ENCODE data around the gene SLC29A4. TPM values are rescaled to one million over a fixed set of nuclear protein-coding genes. Genes with fewer than 3 reads are reported as not detected.
"Not testable (repeated sequence)": the region's sequence is repeated elsewhere in the genome, so short reads cannot be mapped to it uniquely, and the experiment has no call there.

SLC29A4 gene
- total and polyA plus RNA-seq, 2 of the 4 experiments (the other 2 are of a cell fraction) = 2.3 to 7.6 TPM

GRCh38 chr7:5266191-5267028 lies 16.3 kb upstream of the SLC29A4 start:
- dilution Hi-C loops (cut with HindIII; ENCODE audit: low sequenced_read_pairs, unreplicated experiment) = no loop called here
- no peaks in the 10 kb centered on the region for H3K9me3 ChIP-seq (ENCODE audit: control insufficient read depth, insufficient read depth, low read length)
- no peak overlapping the region for H3K14ac ChIP-seq (replicated peaks; ENCODE audit: low read depth, low read length)
- no peak overlapping the region for H3K27ac ChIP-seq (ENCODE audit: insufficient read depth, low read length)
- CTCF ChIA-PET = no interaction called here
- H2BK20ac ChIP-seq (ENCODE audit: low read depth, low read length) = no peak overlapping the region
- no peak overlapping the region for H2BK120ac ChIP-seq (ENCODE audit: low read depth, low read length)
- POLR2A ChIA-PET (ENCODE audit: unreplicated experiment) = no interaction called here
- intact Hi-C loops (cut with micrococcal nuclease) = no loop called here
- H3K9me1 ChIP-seq (ENCODE audit: insufficient read depth, low read length) = no peaks in the 10 kb centered on the region
- TF ChIP-seq RAD21 (IDR thresholded peaks at IDR 0.05; ENCODE audit: low read length) = no peak
- no peak for TF ChIP-seq RFX5 (IDR thresholded peaks at IDR 0.05; ENCODE audit: low read depth, low read length)
- no peak for TF ChIP-seq SMC3 (IDR thresholded peaks at IDR 0.05; ENCODE audit: low read depth, low read length)
- no peak for TF ChIP-seq MAFK (IDR thresholded peaks at IDR 0.05; ENCODE audit: low read depth, low read length)
- no peak overlapping the region for H3K23ac ChIP-seq (ENCODE audit: low read depth, low read length)
- no peaks in the 10 kb centered on the region for H3K36me3 ChIP-seq (ENCODE audit: control insufficient read depth, insufficient read depth, low read length)
- no peak for DNase-seq
- no peak overlapping the region for H4K8ac ChIP-seq (ENCODE audit: low read depth in 2 of 2, low read length in 2 of 2)
- H4K5ac ChIP-seq (ENCODE audit: low read depth, low read length) = no peak overlapping the region
- H2AK5ac ChIP-seq (ENCODE audit: low read depth, low read length) = no peak overlapping the region
- no peak overlapping the region for H4K91ac ChIP-seq (ENCODE audit: insufficient read depth, low read depth, low read length)
- ATAC-seq (ENCODE audit: low read depth) = no peak
- 46% methylated on average over 7 of the region's 20 CpGs; no CpG with 5 or more reads in 1 of the 2 experiments for WGBS, 2 experiments (ENCODE audit: extremely low coverage in 2 of 2, insufficient read length in 1 of 2)
- H3K27me3 ChIP-seq (ENCODE audit: control insufficient read depth, insufficient read depth, low read length) = peaks cover 21% of the 10 kb centered on the region
- no peak overlapping the region for H2BK15ac ChIP-seq (ENCODE audit: low read depth, low read length)
- H3K79me1 ChIP-seq (ENCODE audit: low read depth in 1 of 2, low read length in 2 of 2) = no peaks in the 10 kb centered on the region
- no peak overlapping the region for H3K4me3 ChIP-seq (ENCODE audit: insufficient read depth, low read depth, low read length)
- no peak overlapping the region for H3K18ac ChIP-seq (ENCODE audit: low read depth, low read length)
- no peak overlapping the region for H2BK5ac ChIP-seq (ENCODE audit: low read depth, low read length, poor library complexity, severe bottlenecking)
- in situ Hi-C loops (cut with MboI; ENCODE audit: low sequenced_read_pairs) = no loop called here
- H3K4me2 ChIP-seq (ENCODE audit: low read depth, low read length) = no peak overlapping the region
- H2AFZ ChIP-seq (replicated peaks; ENCODE audit: low read length, poor library complexity) = peak overlapping the region; percentile 67
- H3K4ac ChIP-seq (ENCODE audit: low read depth, low read length) = no peak overlapping the region
- no peaks in the 10 kb centered on the region for H3K4me1 ChIP-seq (ENCODE audit: control insufficient read depth, insufficient read depth, low read length)
- BruUV-seq (replicated peaks) = no TSS peak
- H2AK9ac ChIP-seq (replicated peaks; ENCODE audit: low read depth, low read length, poor library complexity) = no peak overlapping the region
- H4K20me1 ChIP-seq (ENCODE audit: insufficient read depth, low read length) = no peaks in the 10 kb centered on the region
- no peak overlapping the region for H3K56ac ChIP-seq (ENCODE audit: extremely low read depth, insufficient read depth, low read length)
- no peak overlapping the region for H3K9ac ChIP-seq (ENCODE audit: low read depth, low read length)

- H3K23ac ChIP-seq (ENCODE audit: low read depth, low read length); H3K18ac ChIP-seq (ENCODE audit: low read depth, low read length); H2BK5ac ChIP-seq (ENCODE audit: low read depth, low read length, poor library complexity, severe bottlenecking); H3K36me3 ChIP-seq (ENCODE audit: control insufficient read depth, insufficient read depth, low read length); H2AK9ac ChIP-seq (replicated peaks; ENCODE audit: low read depth, low read length, poor library complexity); H3K4ac ChIP-seq (ENCODE audit: low read depth, low read length); H3K79me1 ChIP-seq (ENCODE audit: low read depth in 1 of 2, low read length in 2 of 2); H2AK5ac ChIP-seq (ENCODE audit: low read depth, low read length); H4K8ac ChIP-seq (ENCODE audit: low read depth in 2 of 2, low read length in 2 of 2); H3K9ac ChIP-seq (ENCODE audit: low read depth, low read length); H3K56ac ChIP-seq (ENCODE audit: extremely low read depth, insufficient read depth, low read length); intact Hi-C loops (cut with micrococcal nuclease); in situ Hi-C loops (cut with MboI; ENCODE audit: low sequenced_read_pairs); H4K5ac ChIP-seq (ENCODE audit: low read depth, low read length); H3K4me2 ChIP-seq (ENCODE audit: low read depth, low read length); H2AFZ ChIP-seq (replicated peaks; ENCODE audit: low read length, poor library complexity); H2BK15ac ChIP-seq (ENCODE audit: low read depth, low read length); dilution Hi-C loops (cut with HindIII; ENCODE audit: low sequenced_read_pairs, unreplicated experiment); H2BK120ac ChIP-seq (ENCODE audit: low read depth, low read length); H3K27ac ChIP-seq (ENCODE audit: insufficient read depth, low read length); H4K91ac ChIP-seq (ENCODE audit: insufficient read depth, low read depth, low read length); H2BK20ac ChIP-seq (ENCODE audit: low read depth, low read length); DNase-seq; H3K14ac ChIP-seq (replicated peaks; ENCODE audit: low read depth, low read length); H3K9me3 ChIP-seq (ENCODE audit: control insufficient read depth, insufficient read depth, low read length); ATAC-seq (ENCODE audit: low read depth); H4K20me1 ChIP-seq (ENCODE audit: insufficient read depth, low read length); BruUV-seq (replicated peaks); H3K4me3 ChIP-seq (ENCODE audit: insufficient read depth, low read depth, low read length); H3K9me1 ChIP-seq (ENCODE audit: insufficient read depth, low read length); H3K4me1 ChIP-seq (ENCODE audit: control insufficient read depth, insufficient read depth, low read length): not testable (repeated sequence)
- H3K27me3 ChIP-seq (ENCODE audit: control insufficient read depth, insufficient read depth, low read length) = peaks cover 22% of the 10 kb centered on the region
- ChIA-PET CTCF (interaction anchor here (0.6 kb wide), 2 partner anchors 27 to 39 kb away, joined by 3 read pairs; no protein-coding TSS in a partner anchor), POLR2A (ENCODE audit: unreplicated experiment) (interaction anchor here (0.5 kb wide), 1 partner anchor 253 kb away, joined by 6 read pairs; no protein-coding TSS in a partner anchor)
- WGBS, 2 experiments (ENCODE audit: extremely low coverage in 2 of 2, insufficient read length in 1 of 2) = no CpG with 5 or more reads among the region's 8 CpGs
Observed at GRCh38 chr7:5267829-5268228, 14.9 kb upstream of the SLC29A4 start.
